Mesenchymal stem cell (in vitro differentiated cells and primary cell): ENCODE measurements around the gene PTPRN2.
"Not testable (repeated sequence)": the region's sequence is repeated elsewhere in the genome, so short reads cannot be mapped to it uniquely, and the experiment has no call there.

Experiments
- DNase-seq: peaks from one replicate; pipeline ENCODE4 v3.0.0-alpha.2; 2013
- H2AFZ ChIP-seq: one replicate; pipeline ENCODE4 v1.6.1; 2013; ENCODE audit warnings: low read depth, mild to moderate bottlenecking, control low read depth, inconsistent platforms, low read length, moderate library complexity
- H2AK5ac ChIP-seq: 2 replicates; pipeline ENCODE4 v1.6.1; 2013; ENCODE audit warnings: low read length, moderate library complexity, mild to moderate bottlenecking, inconsistent platforms; ENCODE audit not compliant: severe bottlenecking
- H2BK120ac ChIP-seq: one replicate; pipeline ENCODE4 v1.6.1; 2013; ENCODE audit warnings: low read depth, mild to moderate bottlenecking, inconsistent platforms, low read length, moderate library complexity
- H2BK12ac ChIP-seq, 2 experiments: one replicate each; pipeline ENCODE4 v1.6.1; 2013; ENCODE audit warnings: inconsistent platforms in 2 of 2, low read length in 2 of 2, mild to moderate bottlenecking in 2 of 2, moderate library complexity in 2 of 2, control low read depth in 1 of 2
- H2BK15ac ChIP-seq: one replicate; pipeline ENCODE4 v1.6.1; 2013; ENCODE audit warnings: mild to moderate bottlenecking, low read depth, inconsistent platforms; ENCODE audit not compliant: poor library complexity, severe bottlenecking
- H2BK5ac ChIP-seq: 2 replicates; pipeline ENCODE4 v1.6.1; 2013; ENCODE audit warnings: low read depth, mild to moderate bottlenecking, low read length, control low read depth, inconsistent platforms; ENCODE audit not compliant: poor library complexity, severe bottlenecking
- H3K14ac ChIP-seq, 2 experiments: one replicate each; pipeline ENCODE4 v1.6.1; 2013; ENCODE audit warnings: inconsistent platforms in 2 of 2, low read length in 2 of 2, control low read depth in 1 of 2, mild to moderate bottlenecking in 1 of 2, moderate library complexity in 1 of 2
- H3K18ac ChIP-seq, 2 experiments: one replicate each; pipeline ENCODE4 v1.6.1; 2013; ENCODE audit warnings: inconsistent platforms in 2 of 2, low read length in 2 of 2, control low read depth in 1 of 2, low read depth in 1 of 2, mild to moderate bottlenecking in 1 of 2
- H3K23ac ChIP-seq, 2 experiments: one replicate each; pipeline ENCODE4 v1.6.1; 2013; ENCODE audit warnings: inconsistent platforms in 2 of 2, low read length in 2 of 2, mild to moderate bottlenecking in 2 of 2, moderate library complexity in 2 of 2, control low read depth in 1 of 2
- H3K27ac ChIP-seq: 2 replicates; pipeline ENCODE4 v1.5.1; 2013; ENCODE audit warnings: mild to moderate bottlenecking, moderate library complexity, low read length, control low read depth, inconsistent platforms; ENCODE audit not compliant: poor library complexity, severe bottlenecking
- H3K27me3 ChIP-seq, 2 experiments: 2 replicates each; pipeline versions ENCODE4 v1.6.1 to v1.7.0; 2013; ENCODE audit warnings: low read length in 2 of 2, mild to moderate bottlenecking in 2 of 2, moderate library complexity in 2 of 2, control low read depth in 1 of 2, inconsistent platforms in 1 of 2; ENCODE audit not compliant: control insufficient read depth in 1 of 2, insufficient read depth in 1 of 2
- H3K36me3 ChIP-seq, 2 experiments: 2 replicates each; pipeline versions ENCODE4 v1.6.1 to v1.7.0; 2013; ENCODE audit warnings: low read length in 2 of 2, control low read depth in 1 of 2, inconsistent platforms in 1 of 2, low read depth in 1 of 2, mild to moderate bottlenecking in 1 of 2; ENCODE audit not compliant: insufficient read depth in 2 of 2, control insufficient read depth in 1 of 2
- H3K4ac ChIP-seq, 2 experiments: one replicate each; pipeline ENCODE4 v1.6.1; 2013; ENCODE audit warnings: inconsistent platforms in 2 of 2, low read length in 2 of 2, mild to moderate bottlenecking in 2 of 2, moderate library complexity in 2 of 2, control low read depth in 1 of 2, low read depth in 1 of 2
- H3K4me1 ChIP-seq: 2 replicates; pipeline ENCODE4 v1.6.1; 2013; ENCODE audit warnings: low read depth, low read length, control low read depth; ENCODE audit not compliant: control insufficient read depth, insufficient read depth
- H3K4me2 ChIP-seq: 2 replicates; pipeline ENCODE4 v1.6.1; 2013; ENCODE audit warnings: low read length, mild to moderate bottlenecking, inconsistent platforms; ENCODE audit not compliant: poor library complexity, severe bottlenecking
- H3K4me3 ChIP-seq, 2 experiments: 2 replicates each; pipeline versions ENCODE4 v1.5.1 to v1.7.0; 2013; ENCODE audit warnings: low read length in 2 of 2, mild to moderate bottlenecking in 2 of 2, control low read depth in 1 of 2, low read depth in 1 of 2; ENCODE audit not compliant: insufficient read depth in 1 of 2
- H3K79me1 ChIP-seq: replicated peaks from 2 replicates; pipeline ENCODE4 v1.6.1; 2013; ENCODE audit warnings: mild to moderate bottlenecking, control low read depth, low read length, inconsistent platforms; ENCODE audit not compliant: poor library complexity, severe bottlenecking
- H3K9ac ChIP-seq: 2 replicates; pipeline ENCODE4 v1.7.0; 2013; ENCODE audit warnings: mild to moderate bottlenecking, low read length, moderate library complexity
- H3K9me3 ChIP-seq: 2 replicates; pipeline ENCODE4 v1.7.0; 2013; ENCODE audit warnings: mild to moderate bottlenecking, low read length; ENCODE audit not compliant: control insufficient read depth
- H4K8ac ChIP-seq: one replicate; pipeline ENCODE4 v1.6.1; 2013; ENCODE audit warnings: inconsistent platforms, mild to moderate bottlenecking, low read length, moderate library complexity
- H4K91ac ChIP-seq: one replicate; pipeline ENCODE4 v1.6.1; 2013; ENCODE audit warnings: mild to moderate bottlenecking, low read length, inconsistent platforms
- WGBS: methylation state at CpG from one replicate; pipeline ENCODE4 v1.1.7; 2013; ENCODE audit warnings: mixed read lengths; 5-methylcytosine and 5-hydroxymethylcytosine counted together

Gene PTPRN2

GRCh38 chr7:158344706-158345300 is 242.8 kb downstream of the PTPRN2 start:
- Histone ChIP-seq H3K9me3 (no peaks in the 10 kb centered on the region), H3K27me3 (no peaks in the 10 kb centered on the region), H3K9ac (no peak overlapping the region), H3K36me3 (no peaks in the 10 kb centered on the region), H3K4me2 (no peak overlapping the region), H3K79me1 (no peaks in the 10 kb centered on the region), H2BK12ac (no peak overlapping the region), H2BK15ac (no peak overlapping the region), H2BK120ac (no peak overlapping the region), H2AK5ac (no peak overlapping the region), H2AFZ (no peak overlapping the region), H4K91ac (no peak overlapping the region), H3K14ac (no peak overlapping the region), H3K27ac (no peak overlapping the region), H3K4me1 (no peaks in the 10 kb centered on the region), H3K23ac (no peak overlapping the region), H3K18ac (no peak overlapping the region), H3K4ac (no peak overlapping the region), H4K8ac (no peak overlapping the region), H2BK5ac (no peak overlapping the region), H3K4me3 (no peak overlapping the region)
- no peak for DNase-seq
- 80% methylated on average over 11 of the region's 11 CpGs for WGBS

- Histone ChIP-seq H3K4me1 (no peaks in the 10 kb centered on the region), H3K36me3 (no peaks in the 10 kb centered on the region), H2BK12ac (no peak overlapping the region), H3K79me1 (no peaks in the 10 kb centered on the region), H4K8ac (no peak overlapping the region), H2BK15ac (no peak overlapping the region), H3K9me3 (no peaks in the 10 kb centered on the region), H3K9ac (no peak overlapping the region), H2BK5ac (no peak overlapping the region), H3K4me3 (no peak overlapping the region), H3K23ac (no peak overlapping the region), H3K14ac (no peak overlapping the region), H2AFZ (no peak overlapping the region), H3K27me3 (no peaks in the 10 kb centered on the region), H4K91ac (no peak overlapping the region), H2AK5ac (no peak overlapping the region), H3K4ac (no peak overlapping the region), H2BK120ac (no peak overlapping the region), H3K4me2 (no peak overlapping the region), H3K18ac (no peak overlapping the region), H3K27ac (no peak overlapping the region)
- 70% methylated on average over 10 of the region's 10 CpGs for WGBS
- DNase-seq = no peak
Observed at GRCh38 chr7:158343936-158344455, 243.6 kb downstream of the PTPRN2 start.

- Histone ChIP-seq H2AFZ (no peak overlapping the region), H3K36me3 (no peaks in the 10 kb centered on the region), H2AK5ac (no peak overlapping the region), H3K23ac (no peak overlapping the region), H2BK120ac (no peak overlapping the region), H2BK12ac (no peak overlapping the region), H3K4ac (no peak overlapping the region), H3K27me3 (no peaks in the 10 kb centered on the region), H2BK5ac (no peak overlapping the region), H2BK15ac (no peak overlapping the region), H3K79me1 (no peaks in the 10 kb centered on the region), H3K4me1 (no peaks in the 10 kb centered on the region), H4K91ac (no peak overlapping the region), H3K4me2 (no peak overlapping the region), H3K27ac (no peak overlapping the region), H3K14ac (no peak overlapping the region), H3K18ac (no peak overlapping the region), H4K8ac (no peak overlapping the region), H3K9me3 (no peaks in the 10 kb centered on the region), H3K9ac (no peak overlapping the region), H3K4me3 (no peak overlapping the region)
- WGBS = 91% methylated on average over 20 of the region's 20 CpGs
- DNase-seq = no peak
Observed at GRCh38 chr7:158343526-158343925, 244.1 kb downstream of the PTPRN2 start.

- H3K27me3 ChIP-seq, H3K36me3 ChIP-seq, H3K9ac ChIP-seq, H2BK12ac ChIP-seq, H3K23ac ChIP-seq, H3K18ac ChIP-seq, H3K14ac ChIP-seq, H2AK5ac ChIP-seq, DNase-seq, H2BK5ac ChIP-seq, H3K9me3 ChIP-seq, H4K8ac ChIP-seq, H4K91ac ChIP-seq, H3K27ac ChIP-seq, H3K4me3 ChIP-seq, H3K4ac ChIP-seq, H2BK15ac ChIP-seq, H3K4me1 ChIP-seq, H2BK120ac ChIP-seq, H3K79me1 ChIP-seq, H3K4me2 ChIP-seq, H2AFZ ChIP-seq: not testable (repeated sequence)
- 85% methylated on average over 13 of the region's 15 CpGs for WGBS
Observed at GRCh38 chr7:158341097-158341496, 246.5 kb downstream of the PTPRN2 start.
